NCI-H2107 treated with DMSO at 0.1 percent for 48 hours (cell line): Measurements from ENCODE around the gene SHISA4.
"Not testable (repeated sequence)": the region's sequence is repeated elsewhere in the genome, so short reads cannot be mapped to it uniquely, and the experiment has no call there.

ENCODE experiments used
- DNase-seq: peaks from one replicate; lab custom pipeline; 2025; ENCODE audit not compliant: unreplicated experiment; lab: John Stamatoyannopoulos, UW

SHISA4 gene

DNA sequence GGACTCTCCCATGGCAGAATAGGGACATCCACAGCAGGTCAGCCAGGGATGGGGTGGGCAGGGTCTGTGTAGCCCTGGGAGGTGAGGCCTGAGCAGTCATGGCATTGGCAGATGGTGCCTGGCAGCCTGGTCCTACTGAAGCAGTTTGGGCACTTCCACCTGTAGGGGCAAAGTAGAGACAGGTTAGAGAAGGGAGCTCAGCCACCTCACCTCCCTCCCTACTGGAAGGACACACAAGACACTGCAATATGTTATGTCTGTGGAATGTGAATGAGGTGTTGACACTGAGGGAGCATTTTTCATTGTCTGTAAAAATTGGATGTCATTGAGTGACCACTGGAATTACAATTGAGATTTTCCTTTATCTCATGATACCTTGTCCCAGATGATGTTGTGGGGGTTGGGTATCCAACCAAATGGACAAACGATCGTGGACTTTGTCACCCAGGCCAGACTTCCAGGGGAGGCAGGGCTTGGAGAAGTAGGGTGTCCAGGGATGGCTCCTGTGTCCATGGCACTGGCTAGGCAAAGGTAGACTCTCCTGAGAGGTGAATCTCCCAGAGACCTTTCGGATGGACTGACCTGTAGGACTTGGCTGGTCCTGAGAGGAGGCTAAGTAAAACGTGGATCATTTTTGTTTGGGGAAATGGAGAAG lies 9.7 kb downstream of the SHISA4 start:
- DNase-seq: no peak

DNA sequence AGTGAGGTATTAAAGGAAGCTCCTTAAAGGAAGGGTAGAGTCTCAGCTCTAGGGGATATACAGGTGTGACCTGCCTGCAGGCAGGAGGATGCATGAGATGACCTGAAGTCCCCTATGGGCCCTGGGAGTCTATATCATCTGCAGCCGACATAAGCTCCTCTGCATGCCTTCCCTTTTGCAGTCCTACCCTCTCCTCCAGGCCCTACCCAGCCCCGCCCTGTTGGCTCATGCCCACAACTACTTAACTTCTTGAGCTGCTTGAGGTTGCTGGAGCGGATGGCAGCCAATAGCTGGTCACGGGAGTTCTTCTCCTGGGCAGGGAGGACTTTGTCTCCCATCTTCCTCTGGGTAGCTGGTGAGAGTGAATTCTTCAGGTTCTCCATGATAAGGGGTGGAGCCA lies 10.3 kb downstream of the SHISA4 start:
- DNase-seq: no peak

DNA sequence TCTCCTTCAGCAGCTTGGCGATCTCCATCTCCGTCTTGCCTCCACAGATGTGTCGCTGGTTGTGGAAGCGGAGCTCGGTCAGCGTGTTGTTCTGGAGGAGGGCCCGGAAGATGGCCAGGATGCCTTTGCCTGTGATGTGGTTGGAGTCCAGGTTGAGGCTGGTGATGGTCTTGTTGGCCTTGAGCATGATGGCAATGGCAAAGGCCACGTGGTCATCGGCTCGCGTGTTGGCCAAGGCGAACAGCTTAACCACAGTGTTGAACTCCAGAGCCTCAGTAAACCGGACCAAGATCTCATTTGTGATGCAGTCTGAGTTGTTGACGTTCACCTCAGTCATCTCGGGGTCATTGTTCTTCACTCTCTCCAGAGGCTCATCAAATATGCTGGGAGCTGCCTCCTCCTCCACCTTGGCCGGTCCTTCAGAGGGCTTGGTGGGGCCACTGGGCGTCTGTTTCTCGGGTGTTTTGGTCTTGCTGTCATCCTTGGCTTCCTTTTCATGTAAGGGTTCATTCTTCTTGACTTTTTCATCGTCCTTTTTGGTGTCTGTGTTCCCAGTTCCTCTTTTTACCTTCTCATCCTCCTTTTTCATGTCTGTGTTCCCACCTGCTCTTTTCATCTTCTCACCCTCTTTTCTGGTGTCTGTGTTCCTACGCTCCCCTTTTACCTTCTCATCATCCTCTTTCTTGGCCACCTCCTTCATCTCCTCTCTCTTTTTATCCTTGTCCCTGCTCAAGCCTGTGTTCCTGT lies 11.2 kb downstream of the SHISA4 start:
- no peak for DNase-seq

DNA sequence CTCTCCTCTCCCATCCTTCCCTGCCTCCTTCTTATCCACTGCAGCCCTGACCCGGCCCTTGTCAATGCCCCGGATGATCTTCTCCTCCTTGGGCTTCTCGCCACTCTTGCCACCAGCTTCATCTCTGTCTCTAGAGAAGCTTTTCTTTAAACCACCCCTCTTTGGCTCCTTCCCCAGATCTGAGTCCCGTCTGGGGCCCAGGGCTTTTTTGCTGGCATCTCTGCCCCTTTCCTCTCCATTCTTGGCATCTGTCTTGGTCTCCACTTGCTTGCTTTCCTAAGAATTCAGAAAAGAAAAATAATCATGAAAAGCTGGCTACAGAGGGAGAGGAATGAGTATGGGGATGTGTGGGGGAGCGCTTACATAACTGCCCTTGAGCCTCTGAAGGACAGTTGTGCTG lies 11.8 kb downstream of the SHISA4 start:
- no peak for DNase-seq

DNA sequence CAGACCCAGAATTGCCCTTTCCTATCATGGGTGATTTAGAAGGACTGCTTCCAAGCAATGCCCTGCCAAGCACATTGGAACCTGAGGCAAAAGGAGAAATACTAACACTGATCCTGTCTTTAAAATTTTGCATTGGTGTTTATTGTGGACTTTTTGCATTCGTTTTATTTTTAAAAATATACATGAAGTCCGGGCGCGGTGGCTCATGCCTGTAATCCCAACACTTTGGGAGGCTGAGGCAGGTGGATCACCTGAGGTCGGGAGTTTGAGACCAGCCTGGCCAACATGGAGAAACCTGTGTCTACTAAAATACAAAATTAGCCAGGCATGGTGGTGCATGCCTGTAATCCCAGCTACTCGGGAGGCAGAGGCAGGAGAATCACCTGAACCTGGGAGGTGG lies 12.3 kb downstream of the SHISA4 start:
- DNase-seq: not testable (repeated sequence)

DNA sequence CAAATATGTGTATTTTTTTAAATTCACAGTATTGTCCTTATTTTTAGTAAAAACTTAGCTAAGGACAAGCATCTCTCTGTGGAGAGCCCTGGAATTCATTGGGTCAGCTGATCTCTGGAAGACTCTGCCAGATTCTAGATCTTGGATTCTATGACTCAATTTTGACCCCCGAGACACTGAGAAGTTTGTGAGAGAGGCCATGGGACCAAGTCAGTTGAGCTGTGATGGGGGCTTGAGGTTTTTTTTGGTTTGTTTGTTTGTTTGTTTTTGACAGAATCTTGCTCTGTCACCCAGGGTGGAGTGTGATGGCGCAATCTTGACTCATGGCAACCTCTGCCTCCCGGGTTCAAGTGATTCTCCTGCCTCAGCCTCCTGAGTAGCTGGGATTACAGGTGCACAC lies 13.5 kb downstream of the SHISA4 start:
- no peak for DNase-seq

DNA sequence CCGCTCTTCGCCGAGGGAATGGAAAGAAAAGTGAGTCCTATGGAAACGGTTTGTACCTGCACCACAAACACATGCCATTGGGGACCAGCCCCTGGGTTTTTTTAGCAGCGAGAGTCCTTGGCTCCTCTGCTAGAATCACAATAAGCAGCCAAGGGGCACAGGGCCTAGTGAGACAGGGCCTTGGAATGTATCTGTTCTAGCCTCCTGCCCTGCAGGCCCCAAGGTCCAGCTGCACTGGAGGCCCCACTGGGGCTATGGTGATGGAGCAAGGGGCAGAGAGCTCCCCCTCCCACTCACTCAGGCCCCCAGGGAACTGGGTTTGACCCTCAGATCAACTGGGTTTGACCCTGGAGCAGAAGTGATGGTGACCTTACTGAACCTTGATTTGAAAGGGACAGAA lies 14.4 kb downstream of the SHISA4 start:
- DNase-seq: no peak

DNA sequence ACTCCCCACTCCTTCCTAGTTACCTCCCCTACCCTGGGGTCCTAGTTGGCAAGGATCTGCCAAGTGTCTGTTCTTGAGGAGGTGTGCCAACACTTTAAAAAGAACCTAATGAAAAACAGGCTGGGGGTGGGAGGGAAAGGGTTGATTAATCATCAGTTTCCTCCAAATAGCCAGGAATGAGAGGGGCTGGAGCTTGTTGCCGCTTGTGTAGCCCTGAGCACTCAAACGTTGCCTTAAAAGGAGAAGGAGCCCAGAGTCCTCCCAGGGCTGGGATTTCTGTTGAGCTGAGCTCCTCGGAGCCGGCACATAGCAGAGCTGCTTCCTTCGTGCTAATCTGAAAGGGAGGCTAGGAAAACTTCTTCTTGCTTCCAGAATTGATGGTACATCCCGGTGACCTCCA lies 15.9 kb downstream of the SHISA4 start:
- no peak for DNase-seq

DNA sequence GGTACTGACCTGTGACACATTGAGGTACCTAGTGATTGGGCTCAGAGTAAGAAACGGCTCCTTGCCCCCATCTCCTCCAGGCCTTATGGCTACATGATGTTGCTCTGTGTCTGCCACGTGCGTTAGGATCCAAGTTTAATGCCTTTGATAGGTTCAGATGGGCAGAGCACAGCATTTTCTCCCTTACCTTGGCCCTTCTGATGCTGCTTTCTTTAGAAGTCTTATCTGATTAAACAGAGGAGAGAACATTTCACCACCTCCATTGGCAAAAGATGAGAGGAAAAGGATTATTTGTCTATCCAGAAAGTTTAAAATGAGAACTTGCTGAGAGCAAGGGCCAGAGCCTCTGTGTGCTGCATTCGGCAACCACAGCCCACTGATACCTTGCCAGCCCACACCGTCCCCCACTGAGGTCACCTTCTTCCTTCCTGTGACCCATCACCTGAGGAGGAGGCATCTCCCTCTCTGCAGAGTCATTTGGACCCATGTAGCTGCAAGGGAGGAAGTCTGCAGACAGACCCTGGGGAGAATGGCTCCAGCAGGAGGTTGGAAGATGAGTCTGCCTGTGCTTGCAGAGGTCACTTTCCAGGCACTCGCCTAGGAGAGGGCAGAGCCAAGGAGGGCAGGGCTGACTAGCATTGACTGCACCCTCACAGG lies 16.7 kb downstream of the SHISA4 start:
- DNase-seq: no peak

DNA sequence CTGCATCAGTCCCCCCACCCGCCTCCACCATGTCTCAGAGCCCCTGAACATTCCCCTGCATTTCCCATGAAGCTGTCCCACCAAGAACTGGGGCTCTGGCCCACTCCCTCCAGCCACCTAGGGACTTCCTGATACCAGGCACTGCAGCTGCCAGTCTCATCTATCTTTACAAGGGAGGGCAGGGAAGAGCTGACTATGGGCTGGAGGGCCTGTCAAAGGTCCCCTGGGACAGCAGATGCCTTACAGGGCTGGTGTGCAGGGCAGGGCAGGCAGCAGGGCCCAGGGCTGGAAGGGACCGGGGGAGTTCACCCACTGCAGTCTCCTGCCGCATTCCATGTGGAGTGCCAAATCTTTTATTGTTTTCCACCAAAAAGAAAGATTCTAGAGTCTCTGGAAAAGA lies 17.6 kb downstream of the SHISA4 start:
- no peak for DNase-seq

DNA sequence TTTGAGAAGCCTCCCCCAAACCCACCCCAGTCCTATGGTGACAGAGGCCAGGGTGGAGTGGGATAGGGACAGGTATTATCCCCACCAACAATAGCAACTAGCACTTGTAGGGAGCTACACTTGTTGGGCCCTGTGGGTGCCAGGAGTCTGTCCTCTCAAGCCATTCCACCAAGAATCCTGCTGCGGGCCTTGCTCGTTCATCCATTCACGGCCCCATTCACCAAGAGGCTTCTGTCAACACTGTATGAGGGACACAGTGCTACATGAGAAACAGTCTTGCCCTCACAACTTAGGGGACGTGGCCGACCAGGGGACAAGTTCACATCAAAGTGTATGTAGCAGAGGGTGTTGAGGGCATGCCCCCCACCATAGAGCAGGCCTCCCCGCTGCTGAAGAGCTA lies 18.9 kb downstream of the SHISA4 start:
- no peak for DNase-seq

DNA sequence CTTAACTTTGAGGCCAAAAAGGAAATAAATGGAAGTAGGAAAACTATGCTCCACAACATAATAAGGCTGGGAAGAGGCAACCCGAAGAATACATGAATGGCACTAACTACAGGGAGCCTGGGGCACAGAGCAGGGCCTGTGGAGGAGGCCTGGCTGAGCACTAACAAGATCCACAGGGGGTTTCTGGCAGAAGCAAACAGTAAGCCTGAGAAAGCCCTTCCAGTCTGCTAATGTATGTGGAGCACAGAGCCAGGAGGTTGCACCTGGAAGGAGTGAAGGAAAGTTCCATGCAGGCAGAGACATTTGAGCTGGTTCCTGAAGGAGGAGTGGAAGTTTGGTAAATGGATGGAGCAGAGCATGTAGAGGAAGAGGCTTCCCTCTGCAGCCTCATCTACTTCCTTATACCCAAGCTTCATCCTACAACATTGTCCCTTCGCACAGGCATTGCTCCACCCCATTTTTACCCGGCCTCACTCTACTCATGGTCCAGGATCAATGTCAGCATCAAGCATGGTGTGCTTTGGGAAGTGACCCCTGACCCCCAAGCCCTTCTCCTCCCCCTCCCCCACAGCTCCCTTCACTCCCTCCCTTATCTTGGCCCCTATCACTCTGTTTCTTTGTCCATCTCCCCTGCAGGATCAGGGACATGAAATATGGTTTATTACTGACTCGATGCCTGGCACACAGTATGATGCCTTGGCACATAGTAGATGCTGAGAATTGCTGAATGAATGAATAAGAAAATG lies 23.3 kb downstream of the SHISA4 start:
- DNase-seq: no peak

DNA sequence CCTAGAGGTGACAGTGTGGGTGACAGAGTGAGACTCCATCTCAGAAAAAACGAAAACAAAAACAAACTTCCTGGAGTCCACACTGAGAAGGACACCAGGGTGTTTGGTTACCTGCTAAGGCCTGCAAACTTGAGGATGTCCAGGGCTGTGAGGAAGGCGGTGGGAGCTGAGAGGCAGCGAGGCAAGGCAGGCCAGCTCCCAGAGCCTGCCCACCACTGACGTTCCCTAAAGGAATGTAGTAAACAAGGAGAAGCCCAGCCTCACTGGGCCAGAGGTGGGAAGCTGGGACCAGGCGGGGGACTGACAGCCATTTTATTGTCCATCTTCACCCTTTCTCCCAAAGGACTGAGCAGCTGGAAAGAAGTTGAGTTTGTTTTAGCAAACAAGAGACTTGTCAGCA lies 24.1 kb downstream of the SHISA4 start:
- no peak for DNase-seq

DNA sequence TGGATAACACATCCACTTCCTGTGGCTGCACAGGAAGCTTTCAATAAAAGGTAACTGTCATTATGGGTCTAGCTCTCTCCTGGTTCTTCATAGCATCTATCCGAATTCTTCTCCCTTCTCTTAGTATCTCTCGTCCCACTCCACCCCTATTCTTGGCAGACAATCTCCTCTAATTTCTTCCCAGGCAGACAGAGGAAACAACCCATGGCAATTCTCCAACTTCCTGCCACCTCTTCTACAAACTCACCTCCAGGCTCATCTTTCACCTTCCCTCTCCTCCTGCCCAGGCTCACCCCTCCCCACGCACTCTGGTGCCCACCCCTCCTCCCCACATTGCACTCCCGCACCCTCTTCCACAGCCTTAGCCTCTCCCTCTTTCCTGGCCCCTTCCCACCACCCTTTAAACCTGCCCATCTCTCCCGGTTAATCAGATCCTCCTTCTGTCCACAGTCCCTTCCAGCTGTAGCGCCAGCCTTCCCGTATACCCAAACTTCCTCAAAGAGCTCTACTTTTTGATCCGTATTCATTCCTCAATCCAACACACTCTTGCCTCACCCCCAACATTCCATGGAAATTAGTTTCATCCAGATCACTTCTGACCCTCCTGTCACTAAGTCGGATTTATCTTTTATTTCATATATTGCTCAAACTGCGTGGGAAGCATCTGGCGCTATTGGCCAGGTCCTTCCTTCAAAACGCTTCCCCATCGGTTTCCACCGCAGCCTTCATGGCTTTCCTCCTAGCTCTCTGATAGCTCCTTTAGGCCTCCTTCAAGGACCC lies 25.9 kb downstream of the SHISA4 start:
- no peak for DNase-seq

DNA sequence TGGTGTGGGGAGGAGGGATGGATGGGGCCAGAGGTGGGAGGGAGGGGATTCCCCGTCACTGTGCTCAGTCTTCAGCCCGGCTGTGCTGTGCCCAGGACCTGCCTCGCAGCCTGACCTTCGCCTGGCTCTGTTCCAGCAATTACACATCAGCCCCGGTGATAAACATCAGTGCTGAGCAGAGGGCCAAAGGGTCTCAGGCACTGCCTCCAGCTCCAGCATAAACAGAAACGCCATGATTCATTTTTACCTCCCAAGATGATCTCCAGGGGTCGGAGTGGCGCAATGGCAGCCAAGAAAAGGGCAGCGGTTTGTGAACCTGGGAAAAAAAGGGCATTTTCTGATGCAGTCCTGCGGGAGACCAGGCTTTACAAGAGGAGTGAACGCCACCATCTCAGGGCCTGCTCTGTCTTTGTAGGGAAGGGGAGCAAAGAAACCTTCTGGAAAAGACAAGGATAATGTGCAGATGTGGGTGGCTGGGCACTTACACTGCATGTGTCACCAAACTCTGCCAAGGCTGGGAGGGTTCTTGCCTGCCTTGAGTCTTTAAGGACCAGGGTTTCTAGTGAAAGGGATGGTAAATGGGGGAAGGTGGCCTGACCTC lies 28.1 kb downstream of the SHISA4 start:
- no peak for DNase-seq

DNA sequence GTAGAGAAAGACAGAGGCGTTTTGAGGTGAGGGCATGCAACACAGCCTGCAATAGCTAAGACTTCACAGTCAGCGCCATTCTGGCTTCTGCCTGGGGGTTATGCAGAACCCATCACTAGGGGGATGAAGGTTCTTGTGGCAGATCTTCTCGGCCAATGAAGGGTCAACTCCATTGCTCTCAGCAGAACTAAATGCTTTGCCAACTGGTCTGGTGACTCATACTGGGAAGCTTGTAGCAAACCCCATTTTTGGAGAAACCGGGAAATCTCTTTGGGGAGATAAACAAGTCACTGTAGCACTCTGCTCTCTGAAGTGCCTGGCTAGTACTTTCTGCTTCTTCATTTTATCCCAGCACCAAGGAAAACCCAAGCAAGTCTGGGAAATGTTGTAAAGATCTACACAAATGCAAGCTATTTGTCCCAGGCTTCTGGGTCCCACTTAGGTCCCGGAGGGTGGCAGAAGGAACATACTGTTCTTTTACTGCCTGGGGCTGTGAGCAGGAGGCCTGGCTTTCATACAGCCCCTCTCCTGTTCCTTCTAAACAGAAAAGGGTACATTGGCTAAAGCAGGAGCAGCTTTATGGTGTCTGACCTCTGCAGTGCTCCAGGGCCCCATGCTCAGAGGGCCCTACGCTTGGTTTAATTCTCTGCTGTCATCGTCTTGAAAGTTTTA lies 28.8 kb downstream of the SHISA4 start:
- DNase-seq: no peak

DNA sequence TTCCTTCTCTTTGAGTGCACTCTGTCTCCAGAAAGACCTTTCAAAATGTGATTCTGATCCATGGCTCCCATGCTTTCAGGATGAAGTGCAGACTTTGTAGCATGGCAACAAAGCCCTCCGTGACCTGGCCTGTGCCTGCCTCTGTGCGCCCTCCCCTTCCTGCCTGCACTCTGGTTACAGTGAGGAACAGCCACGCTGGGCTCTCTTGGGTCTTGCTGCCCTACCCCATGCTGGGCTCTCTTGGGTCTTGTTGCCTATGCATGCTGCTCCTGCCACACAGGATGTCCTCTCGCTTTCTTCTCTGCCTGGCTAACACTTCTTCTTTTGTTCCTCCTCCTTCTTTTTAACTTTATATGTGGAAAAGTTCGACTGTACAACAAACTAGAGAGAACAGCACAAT lies 29.6 kb downstream of the SHISA4 start:
- no peak for DNase-seq

DNA sequence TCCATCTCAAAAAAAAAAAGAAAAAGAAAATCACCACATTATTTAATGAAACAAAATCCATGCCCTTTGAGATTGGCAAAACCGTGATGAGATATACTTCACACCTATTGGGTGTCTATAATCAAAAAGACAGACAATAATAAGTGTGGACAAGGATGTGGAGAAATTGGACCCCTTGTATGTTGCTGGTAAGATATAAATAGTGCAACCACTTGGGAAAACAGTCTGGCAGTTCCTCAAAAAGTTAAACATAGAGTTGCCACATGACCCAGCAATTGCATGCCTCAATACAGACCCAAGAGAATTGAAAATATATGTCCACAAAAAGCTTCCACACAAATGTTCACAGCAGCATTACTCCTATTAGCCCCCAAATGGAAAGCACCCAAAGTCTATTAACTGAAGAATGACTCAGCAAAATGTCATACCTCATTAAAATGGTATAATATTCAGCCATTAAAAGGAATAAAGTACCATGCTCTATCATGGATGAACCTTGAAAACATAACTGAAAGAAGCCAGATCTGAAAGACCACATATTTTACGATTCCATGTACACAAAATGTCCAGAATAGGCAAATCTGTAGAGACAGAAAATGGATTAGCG lies 33.4 kb downstream of the SHISA4 start:
- no peak for DNase-seq

DNA sequence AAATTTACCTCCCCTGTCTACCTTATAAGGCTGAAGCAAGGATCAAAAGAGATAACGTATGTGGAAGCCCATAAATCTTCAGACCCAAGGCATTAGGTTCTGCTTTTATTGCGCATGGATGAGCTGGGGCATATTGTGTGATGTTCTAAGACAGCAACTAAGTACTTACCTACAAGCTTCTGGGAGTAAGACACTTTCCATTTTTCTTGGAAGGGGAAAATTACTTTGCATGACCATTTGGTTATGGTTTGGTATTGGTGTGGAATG lies 36.5 kb downstream of the SHISA4 start:
- no peak for DNase-seq
